B cell (primary cell): ENCODE data around the gene POC5. TPM values are rescaled to one million over a fixed set of nuclear protein-coding genes. Genes with fewer than 3 reads are reported as not detected.

Experiments
- ATAC-seq: fragments of 200-7000 bp; cut with Tn5 transposase; one replicate; pipeline ENCODE4 v1.10.0; 2021; ENCODE audit warnings: low read depth, mild to moderate bottlenecking, moderate number of reproducible peaks, moderate library complexity
- CTCF ChIA-PET: fragments of 350-600 bp; sonication (Branson Sonifier 250); formaldehyde crosslinking; loops from one replicate; lab custom pipeline; 2021; ENCODE audit warnings: antibody characterized with exemption, inconsistent platforms; lab: Charles Lee
- POLR2A ChIA-PET: fragments of 350-600 bp; sonication (Branson Sonifier 250); formaldehyde crosslinking; loops from one replicate; lab custom pipeline; 2021; ENCODE audit warnings: antibody characterized with exemption; lab: Charles Lee
- DNase-seq: peaks from one replicate; pipeline ENCODE4 v3.0.0; 2013
- H2AFZ ChIP-seq: 2 replicates; pipeline ENCODE4 v1.6.1; 2012; ENCODE audit warnings: mild to moderate bottlenecking, low read depth, low read length; ENCODE audit not compliant: insufficient read depth, poor library complexity, severe bottlenecking
- H3K27ac ChIP-seq, 2 donors: 1 replicate in 1 of 2; 2 replicates in 1 of 2; pipeline ENCODE4 v1.5.1; 2012 to 2013; ENCODE audit warnings: low read length in 2 of 2, mild to moderate bottlenecking in 2 of 2, moderate library complexity in 1 of 2
- H3K27me3 ChIP-seq, 4 experiments: fragments of 200-600 bp in 1 of 4; sonication (generic) in 1 of 4; replicated peaks in 1 of 4; 1 replicate in 2 of 4; 2 replicates in 2 of 4; pipeline versions ENCODE4 v1.6.1 to v1.7.0; 2013 to 2016; ENCODE audit warnings: low read length in 3 of 4, mild to moderate bottlenecking in 2 of 4, mixed read lengths in 1 of 4, moderate library complexity in 1 of 4; ENCODE audit not compliant: insufficient read depth in 4 of 4, control insufficient read depth in 3 of 4; ENCODE audit errors: control extremely low read depth in 1 of 4
- H3K36me3 ChIP-seq, 2 experiments: replicated peaks in 1 of 2; 1 replicate in 1 of 2; 2 replicates in 1 of 2; pipeline versions ENCODE4 v1.6.1 to v1.7.1; 2013; ENCODE audit warnings: low read length in 1 of 2; ENCODE audit not compliant: insufficient read depth in 2 of 2, control insufficient read depth in 1 of 2; ENCODE audit errors: control extremely low read depth in 1 of 2, extremely low read depth in 1 of 2
- H3K4me1 ChIP-seq, 2 donors: fragments of 200-600 bp in 1 of 2; sonication (generic) in 1 of 2; 1 replicate in 1 of 2; 2 replicates in 1 of 2; pipeline versions ENCODE4 v1.5.1 to v1.6.1; 2013 to 2017; ENCODE audit warnings: low read length in 2 of 2; ENCODE audit not compliant: control insufficient read depth in 2 of 2, insufficient read depth in 2 of 2
- H3K4me2 ChIP-seq: replicated peaks from 2 replicates; pipeline ENCODE3; 2012; ENCODE audit warnings: mild to moderate bottlenecking, low read depth, low read length; ENCODE audit not compliant: poor library complexity, severe bottlenecking
- H3K4me3 ChIP-seq, 5 experiments: fragments of 200-600 bp in 1 of 5; sonication (generic) in 1 of 5; 1 replicate in 3 of 5; 2 replicates in 2 of 5; pipeline versions ENCODE4 v1.5.1 to v1.7.0; 2011 to 2016; ENCODE audit warnings: low read length in 4 of 5, mild to moderate bottlenecking in 4 of 5, low read depth in 2 of 5, control low read depth in 1 of 5, moderate library complexity in 1 of 5; ENCODE audit not compliant: insufficient read depth in 1 of 5; ENCODE audit errors: control extremely low read depth in 1 of 5, extremely low read depth in 1 of 5
- H3K79me2 ChIP-seq: fragments of 200-600 bp; sonication (generic); one replicate; pipeline ENCODE4 v1.6.0; 2016; ENCODE audit warnings: low read length; ENCODE audit not compliant: control insufficient read depth, insufficient read depth
- H3K9ac ChIP-seq: fragments of 200-600 bp; sonication (generic); 2 replicates; pipeline ENCODE4 v1.6.1; 2017; ENCODE audit warnings: mild to moderate bottlenecking, low read length, moderate library complexity
- H3K9me3 ChIP-seq, 3 donors: one replicate each; pipeline versions ENCODE4 v1.6.1 to v1.7.1; 2013; ENCODE audit warnings: low read length in 2 of 3; ENCODE audit not compliant: control insufficient read depth in 2 of 3, insufficient read depth in 1 of 3; ENCODE audit errors: control extremely low read depth in 1 of 3
- H4K20me1 ChIP-seq: 2 replicates; pipeline ENCODE4 v1.6.0; 2012; ENCODE audit warnings: mild to moderate bottlenecking, low read length; ENCODE audit not compliant: insufficient read depth, control insufficient read depth, poor library complexity, severe bottlenecking
- H3K27ac Mint-ChIP-seq: one replicate; pipeline ENCODE4 v1.8.0; 2021; ENCODE audit warnings: mixed read lengths
- H3K27me3 Mint-ChIP-seq: one replicate; pipeline ENCODE4 v1.8.0; 2021; ENCODE audit warnings: mixed read lengths
- H3K4me1 Mint-ChIP-seq: one replicate; pipeline ENCODE4 v1.8.0; 2021; ENCODE audit warnings: mixed read lengths
- H3K4me3 Mint-ChIP-seq: one replicate; pipeline ENCODE4 v1.8.0; 2021; ENCODE audit warnings: mixed read lengths
- H3K9me3 Mint-ChIP-seq: one replicate; pipeline ENCODE4 v1.8.0; 2022; ENCODE audit warnings: mixed read lengths; ENCODE audit not compliant: insufficient read depth
- EZH2 ChIP-seq: IDR thresholded peaks from 2 replicates; pipeline ENCODE4 v1.6.1; 2012; ENCODE audit warnings: borderline replicate concordance, low read depth, mild to moderate bottlenecking, moderate library complexity, low read length; ENCODE audit not compliant: insufficient read depth, poor library complexity, severe bottlenecking
- WGBS: methylation state at CpG from one replicate; pipeline ENCODE4 v1.1.5; 2013; ENCODE audit warnings: missing lambda C conversion rate; ENCODE audit not compliant: insufficient coverage; 5-methylcytosine and 5-hydroxymethylcytosine counted together
- intact Hi-C: fragments of 100-400 bp; cut with micrococcal nuclease; formaldehyde crosslinking; loops from one replicate; pipeline ENCODE4 v1.10.0; 2022
- polyA plus RNA-seq: library from polyadenylated mRNA; depleted of rRNA; stranded (reverse); fragments of >200 nt; gene quantifications from 2 replicates; pipeline ENCODE4 v1.2.3, GENCODE V29; 2012
- total RNA-seq, 2 donors: library from RNA; stranded (reverse); fragments of 120-200 nt in 1 of 2; gene quantifications; 1 replicate in 1 of 2; 2 replicates in 1 of 2; pipeline versions ENCODE4 v1.2.3 to v1.2.4, GENCODE V29; 2013 to 2022
- TF ChIP-seq, protein P1 (sequence below): fragments of 200-600 bp; IDR thresholded peaks from one replicate; pipeline ENCODE4 v1.8.0; 2022; ENCODE audit warnings: antibody characterized with exemption, mild to moderate bottlenecking

Gene POC5
- total and polyA plus RNA-seq, 2 donors (not counting 1 experiment from before 2014, with no cell fraction given): 22.7 to 25.4 TPM

DNA sequence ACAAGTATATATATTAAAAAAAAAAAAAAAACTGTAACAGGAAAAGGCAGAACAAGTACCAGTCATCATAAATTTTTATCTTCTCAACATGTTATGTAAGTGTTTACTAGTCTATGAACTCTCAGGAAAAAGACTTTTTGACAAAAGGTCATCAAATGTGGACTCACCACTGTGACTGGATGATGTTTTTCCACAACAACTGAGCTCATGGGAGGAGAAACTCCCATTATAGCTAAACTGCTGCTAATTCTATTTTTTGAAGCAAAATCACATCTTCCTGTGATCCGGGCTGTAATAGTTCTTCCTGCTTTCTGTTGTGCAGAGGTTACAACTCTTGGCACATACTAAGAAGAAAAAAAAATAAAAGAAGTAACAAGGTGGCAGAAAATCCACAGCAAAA, 39.6 kb downstream of the POC5 start:
- intact Hi-C loops: no loop called here
- DNase-seq: no peak
- Mint-ChIP-seq H3K27ac (no peak overlapping the region), H3K4me3 (no peak overlapping the region), H3K9me3 (no peaks in the 10 kb centered on the region), H3K27me3 (no peaks in the 10 kb centered on the region), H3K4me1 (peaks cover 7% of the 10 kb centered on the region)
- Histone ChIP-seq H3K27ac (peak overlapping the region in 1 of 2 donors; percentile 31), H3K79me2 (no peaks in the 10 kb centered on the region), H3K4me3 (no peak overlapping the region), H3K4me2 (no peak overlapping the region), H2AFZ (no peak overlapping the region), H3K4me1 (peaks cover 0 to 3% of the 10 kb centered on the region in 2 donors), H3K9ac (peak overlapping the region; percentile 6), H3K36me3 (peaks cover 0 to 6% of the 10 kb centered on the region in 2 experiments), H4K20me1 (no peaks in the 10 kb centered on the region), H3K27me3 (no peaks in the 10 kb centered on the region), H3K9me3 (no peaks in the 10 kb centered on the region)
- no peak for ATAC-seq
- no peak for TF ChIP-seq EZH2
- TF ChIP-seq, protein P1, sequence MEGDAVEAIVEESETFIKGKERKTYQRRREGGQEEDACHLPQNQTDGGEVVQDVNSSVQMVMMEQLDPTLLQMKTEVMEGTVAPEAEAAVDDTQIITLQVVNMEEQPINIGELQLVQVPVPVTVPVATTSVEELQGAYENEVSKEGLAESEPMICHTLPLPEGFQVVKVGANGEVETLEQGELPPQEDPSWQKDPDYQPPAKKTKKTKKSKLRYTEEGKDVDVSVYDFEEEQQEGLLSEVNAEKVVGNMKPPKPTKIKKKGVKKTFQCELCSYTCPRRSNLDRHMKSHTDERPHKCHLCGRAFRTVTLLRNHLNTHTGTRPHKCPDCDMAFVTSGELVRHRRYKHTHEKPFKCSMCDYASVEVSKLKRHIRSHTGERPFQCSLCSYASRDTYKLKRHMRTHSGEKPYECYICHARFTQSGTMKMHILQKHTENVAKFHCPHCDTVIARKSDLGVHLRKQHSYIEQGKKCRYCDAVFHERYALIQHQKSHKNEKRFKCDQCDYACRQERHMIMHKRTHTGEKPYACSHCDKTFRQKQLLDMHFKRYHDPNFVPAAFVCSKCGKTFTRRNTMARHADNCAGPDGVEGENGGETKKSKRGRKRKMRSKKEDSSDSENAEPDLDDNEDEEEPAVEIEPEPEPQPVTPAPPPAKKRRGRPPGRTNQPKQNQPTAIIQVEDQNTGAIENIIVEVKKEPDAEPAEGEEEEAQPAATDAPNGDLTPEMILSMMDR: no peak
- no CpG with 5 or more reads among the region's 1 CpG for WGBS
- ChIA-PET POLR2A (interaction anchor here (1.3 kb wide), 1 partner anchor 40 kb away, joined by 6 read pairs; the partner anchor contains the start of gene POC5), CTCF (interaction anchor here (0.7 to 9.9 kb wide), 2 partner anchors 441 to 1820 kb away, joined by 4 to 95 read pairs; partner anchors contain the start of gene ANKRD31)

- DNase-seq (no peak), ATAC-seq (no peak)
- Mint-ChIP-seq H3K27me3 (no peaks in the 10 kb centered on the region), H3K9me3 (no peaks in the 10 kb centered on the region), H3K27ac (no peak overlapping the region), H3K4me1 (peaks cover 7% of the 10 kb centered on the region), H3K4me3 (no peak overlapping the region)
- no peaks in the 10 kb centered on the region for H3K9me3 ChIP-seq
- WGBS: 100% methylated on average over 1 of the region's 1 CpG
- no peaks in the 10 kb centered on the region for H4K20me1 ChIP-seq
- peaks cover 0 to 6% of the 10 kb centered on the region in 2 experiments for H3K36me3 ChIP-seq
- H3K4me2 ChIP-seq: no peak overlapping the region
- ChIA-PET CTCF (interaction anchor here (0.5 kb wide), 1 partner anchor 68 kb away, joined by 3 read pairs; no protein-coding TSS in a partner anchor), POLR2A (no interaction called here)
- H2AFZ ChIP-seq: no peak overlapping the region
- TF ChIP-seq, protein P1: no peak
- no peak for TF ChIP-seq EZH2
- H3K4me3 ChIP-seq: no peak overlapping the region
- H3K27ac ChIP-seq: no peak overlapping the region
- H3K79me2 ChIP-seq: no peaks in the 10 kb centered on the region
- intact Hi-C loops: no loop called here
- H3K27me3 ChIP-seq: no peaks in the 10 kb centered on the region
- peaks cover 0 to 3% of the 10 kb centered on the region in 2 donors for H3K4me1 ChIP-seq
- H3K9ac ChIP-seq: no peak overlapping the region
These were observed 41.5 kb downstream of the POC5 start for GRCh38 chr5:75675783-75676182.
